PC-9 (cell line): ENCODE data around the gene CRY1.

ENCODE experiments used
- CTCF ChIP-seq: fragments of 200-600 bp; sonication (generic); conservative IDR thresholded peaks from 2 replicates; pipeline ENCODE4 v1.6.1; 2017; ENCODE audit warnings: mixed run types, antibody characterized with exemption, mild to moderate bottlenecking, moderate library complexity
- EZH2 ChIP-seq: fragments of 200-600 bp; sonication (generic); IDR thresholded peaks from 2 replicates; pipeline ENCODE4 v1.8.0; 2017; ENCODE audit warnings: antibody characterized with exemption, low read depth

- TF ChIP-seq CTCF: no peak
- no peak for TF ChIP-seq EZH2
Observed at GRCh38 chr12:106942775-106943174, 150.6 kb downstream of the CRY1 start.
